Caki2 (cell line): ENCODE measurements around the gene PGBD2. TPM values are rescaled to one million over a fixed set of nuclear protein-coding genes. Genes with fewer than 3 reads are reported as not detected.
"Not testable (repeated sequence)": the region's sequence is repeated elsewhere in the genome, so short reads cannot be mapped to it uniquely, and the experiment has no call there.

Experiments used
- DNase-seq: peaks from one replicate; pipeline ENCODE4 v3.0.0-alpha.2; 2015; ENCODE audit warnings: low read depth
- in situ Hi-C: cut with HindIII; loops from 2 replicates; pipeline ENCODE4 v1.10.0; 2016; ENCODE audit warnings: low sequenced_read_pairs, low pct_unique_long_range_greater_than_20kb, mixed read lengths
- total RNA-seq: library from RNA; depleted of rRNA; stranded (reverse); fragments of >200 nt; shearing (Covaris generic); gene quantifications from 2 replicates; pipeline ENCODE4 v1.2.3, GENCODE V29; 2014; ENCODE audit warnings: low replicate concordance

The PGBD2 gene
- total RNA-seq, 1 experiment from 2014 or later = 5.8 TPM

DNA sequence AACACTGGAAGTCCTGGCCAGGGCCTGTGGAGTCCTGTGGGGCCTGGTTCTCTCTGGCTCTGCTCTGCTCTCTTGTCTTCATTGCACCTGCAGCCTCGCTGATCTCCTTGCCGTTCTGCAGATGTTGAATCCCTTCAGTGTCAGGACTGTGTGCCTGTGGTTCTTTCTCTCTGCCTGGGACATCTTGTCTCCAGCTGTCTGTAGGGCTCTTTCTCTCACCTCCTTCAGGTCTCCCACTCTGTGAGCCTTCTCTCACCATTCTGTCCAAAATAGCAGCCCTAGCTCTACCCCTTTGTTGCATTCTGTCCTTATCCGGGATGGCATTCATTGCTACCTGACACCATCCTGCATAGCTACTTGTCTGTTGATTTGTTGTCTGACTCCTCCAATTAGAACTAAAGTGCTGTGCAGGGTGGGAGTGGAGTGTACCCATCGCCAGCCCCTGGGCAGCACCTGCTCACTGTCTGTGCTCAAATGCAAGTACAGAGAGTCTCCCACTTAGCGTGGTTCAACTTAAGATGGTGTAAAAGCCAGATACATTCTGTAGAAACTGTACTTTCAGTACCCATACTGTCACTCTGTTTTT is 8.9 kb downstream of the PGBD2 start:
- no peak for DNase-seq
- in situ Hi-C loops = no loop called here

DNA sequence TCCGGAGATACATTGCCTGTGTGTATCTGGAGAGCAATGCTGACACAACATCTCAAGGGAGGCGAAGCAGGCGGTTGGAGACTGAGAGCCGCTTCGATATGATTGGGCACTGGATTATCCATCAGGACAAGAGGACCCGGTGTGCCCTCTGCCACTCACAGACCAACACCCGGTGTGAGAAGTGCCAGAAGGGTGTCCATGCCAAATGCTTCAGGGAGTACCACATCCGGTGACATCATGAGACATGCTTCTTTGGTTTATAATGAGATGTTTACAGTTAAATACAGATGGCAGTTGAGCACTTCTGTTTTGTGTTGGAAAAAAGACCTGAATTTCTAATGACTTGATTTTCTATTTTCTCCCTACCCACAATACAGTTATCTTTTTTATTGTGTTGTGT is 12.1 kb downstream of the PGBD2 start:
- no peak for DNase-seq
- in situ Hi-C loops = no loop called here

DNA sequence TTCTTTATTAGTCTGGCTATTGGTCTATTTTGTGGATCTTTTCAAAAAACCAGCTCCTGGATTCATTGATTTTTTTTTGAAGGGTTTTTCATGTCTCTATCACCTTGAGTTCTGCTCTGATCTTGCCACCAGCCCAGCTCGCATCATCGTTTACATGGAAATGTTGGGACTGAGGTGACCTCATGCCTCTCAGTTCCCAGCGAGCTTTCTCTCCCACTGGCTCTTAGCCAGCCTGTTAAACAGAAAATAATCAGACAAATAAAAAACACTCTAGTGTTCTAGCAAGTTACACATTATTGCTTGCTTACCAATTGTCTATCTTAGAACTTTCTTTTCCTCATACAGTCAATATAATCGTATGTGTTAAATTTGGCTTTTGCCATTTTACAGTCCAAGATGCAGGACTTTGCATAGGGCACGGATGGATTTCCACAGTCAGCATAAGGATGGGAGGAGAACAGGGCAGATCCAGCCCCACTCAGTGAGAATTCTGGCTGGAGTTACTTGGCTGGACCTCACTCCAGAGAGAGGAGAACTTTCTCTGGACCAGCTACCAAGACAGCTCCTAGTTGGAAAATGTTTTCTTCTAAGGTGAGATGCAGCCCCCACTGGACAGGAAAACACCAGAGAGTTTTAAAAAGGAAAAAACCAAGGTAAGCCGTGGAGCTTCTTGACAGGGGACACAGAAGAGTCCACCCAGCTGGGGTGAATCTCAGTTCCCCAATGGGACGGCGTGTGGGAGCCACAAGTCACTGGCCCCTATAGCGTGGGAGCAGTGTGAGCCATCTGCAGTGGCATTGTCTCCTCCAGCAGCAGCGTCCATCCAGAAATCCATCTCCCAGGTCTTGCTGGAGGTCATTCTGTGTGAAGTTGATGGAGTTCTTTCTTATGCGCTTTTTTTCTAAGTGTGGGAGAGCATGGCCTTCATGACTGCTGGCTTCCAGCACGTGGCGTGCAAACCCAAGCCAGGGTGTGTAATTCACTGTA is 17.6 kb downstream of the PGBD2 start:
- no peak for DNase-seq

DNA sequence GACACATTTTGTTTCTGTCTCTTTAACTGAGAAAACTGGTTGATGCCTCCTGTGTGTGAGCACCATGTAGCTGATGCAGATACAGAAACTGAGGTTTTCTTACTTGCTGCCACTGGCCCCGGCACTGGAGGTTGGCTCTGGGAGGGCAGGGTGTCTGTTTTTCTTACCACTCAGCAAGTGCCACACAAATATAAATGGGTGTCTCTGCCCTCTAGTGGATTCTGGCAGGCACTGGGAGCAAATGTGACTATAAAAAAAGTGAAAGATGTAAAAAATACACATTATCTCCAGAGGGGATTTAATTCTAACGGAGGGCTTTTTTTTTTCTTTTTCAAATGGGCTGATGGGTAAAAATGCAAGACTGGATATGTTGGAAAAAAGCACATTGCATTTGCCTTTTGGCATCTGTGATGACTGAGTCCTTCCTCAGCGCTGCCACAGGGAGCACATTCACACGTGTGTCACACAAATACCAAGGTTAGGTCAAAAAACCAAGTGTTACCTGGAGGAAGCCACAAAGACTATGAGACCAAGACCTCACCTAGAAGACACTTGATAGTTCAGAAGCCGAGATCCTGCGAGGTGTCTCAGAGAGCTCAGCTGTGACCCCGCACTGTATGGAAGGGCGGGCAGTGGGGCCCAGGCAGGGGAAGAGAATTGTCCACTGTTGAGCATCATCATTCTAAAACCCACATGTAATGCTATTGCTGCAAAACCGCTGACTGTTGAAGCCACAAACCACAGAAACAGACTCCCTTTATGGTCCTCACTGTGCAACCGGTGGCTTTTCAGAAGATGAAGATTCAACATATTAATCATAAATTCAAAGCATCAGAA is 18.9 kb downstream of the PGBD2 start:
- in situ Hi-C loops = no loop called here
- peak; percentile 49 for DNase-seq

More for the DNA sequence above, 17.6 kb downstream of the PGBD2 start:
- in situ Hi-C loops = no loop called here

GRCh38 chr1:248925859-248926258 is 19.8 kb downstream of the PGBD2 start:
- in situ Hi-C loops, DNase-seq: not testable (repeated sequence)

DNA sequence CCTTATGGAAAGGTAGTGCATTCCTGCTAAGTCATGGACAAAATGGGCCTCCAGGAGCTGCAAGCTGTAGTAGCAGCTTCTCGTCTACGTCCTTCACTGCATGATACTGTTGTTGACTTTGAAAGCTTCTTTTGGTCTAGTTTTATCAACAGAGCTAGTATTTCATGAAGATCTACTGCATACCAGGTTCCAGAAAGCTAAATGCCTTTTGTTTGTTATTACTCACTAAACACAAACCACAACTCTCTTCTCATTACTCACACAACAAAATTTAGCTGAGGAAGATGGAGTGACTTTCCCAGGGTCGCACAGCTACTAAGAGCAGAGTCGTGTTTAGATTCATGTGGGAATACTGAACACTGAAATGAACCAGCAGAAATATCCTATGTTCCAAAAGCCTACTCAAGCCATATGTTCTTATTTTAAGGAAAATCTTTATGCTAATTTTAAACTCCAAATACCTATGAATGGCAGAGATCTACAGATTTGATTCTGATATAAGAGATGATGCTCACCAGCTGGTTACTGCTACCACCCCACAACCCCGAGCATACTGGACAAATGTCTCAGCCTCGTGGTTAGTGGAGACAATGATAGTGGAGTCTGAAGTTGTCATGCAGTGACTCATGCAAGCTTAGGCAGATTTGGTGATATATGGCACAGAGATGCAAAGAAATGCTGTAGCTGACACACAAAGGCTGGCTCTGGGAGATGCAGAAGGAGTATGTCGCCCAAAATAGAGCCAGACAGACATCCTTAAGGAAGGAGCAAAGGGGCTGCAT is 20.6 kb downstream of the PGBD2 start:
- no peak for DNase-seq
- in situ Hi-C loops = no loop called here

- DNase-seq, in situ Hi-C loops: not testable (repeated sequence)
Measured at GRCh38 chr1:248927283-248927682, 21.2 kb downstream of the PGBD2 start.

DNA sequence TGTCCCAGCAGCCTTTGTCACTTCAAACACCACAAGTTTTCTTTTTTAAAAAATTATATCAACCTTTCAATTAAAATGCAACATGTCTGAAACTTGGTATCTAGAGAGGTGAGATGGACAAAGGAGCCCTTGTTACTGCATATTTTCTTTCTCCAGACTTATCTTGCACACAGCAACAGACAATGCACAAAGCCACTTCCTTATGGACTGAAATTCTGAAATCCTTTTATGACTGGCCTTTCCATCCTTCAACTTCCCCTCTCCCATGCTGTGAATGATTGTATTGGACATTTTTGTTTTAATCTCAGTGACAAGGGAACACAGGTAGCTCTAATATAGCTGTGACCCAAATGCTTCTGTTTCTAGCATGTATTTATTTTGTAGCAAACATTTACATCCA is 22.1 kb downstream of the PGBD2 start:
- in situ Hi-C loops, DNase-seq: not testable (repeated sequence)

GRCh38 chr1:248930037-248930436 is 24.0 kb downstream of the PGBD2 start:
- in situ Hi-C loops, DNase-seq: not testable (repeated sequence)

DNA sequence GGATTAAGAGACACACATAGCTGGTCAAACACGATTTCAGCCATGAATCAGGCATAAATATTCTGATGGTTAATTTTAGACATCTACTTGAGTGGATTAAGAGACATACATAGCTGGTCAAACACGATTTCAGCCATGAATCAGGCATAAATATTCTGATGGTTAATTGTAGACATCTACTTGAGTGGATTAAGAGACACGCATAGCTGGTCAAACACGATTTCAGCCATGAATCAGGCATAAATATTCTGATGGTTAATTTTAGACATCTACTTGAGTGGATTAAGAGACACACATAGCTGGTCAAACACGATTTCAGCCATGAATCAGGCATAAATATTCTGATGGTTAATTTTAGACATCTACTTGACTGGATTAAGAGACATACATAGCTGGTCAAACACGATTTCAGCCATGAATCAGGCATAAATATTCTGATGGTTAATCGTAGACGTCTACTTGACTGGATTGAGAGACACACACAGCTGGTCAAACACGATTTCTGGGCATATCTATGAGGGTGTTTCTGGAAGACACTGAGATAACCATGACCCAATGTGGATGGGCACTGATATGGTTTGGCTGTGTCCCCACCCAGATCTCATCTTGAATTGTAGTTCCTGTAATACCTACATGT is 32.3 kb downstream of the PGBD2 start:
- DNase-seq, in situ Hi-C loops: not testable (repeated sequence)

- in situ Hi-C loops, DNase-seq: not testable (repeated sequence)
Measured at GRCh38 chr1:248944134-248944999, 38.3 kb downstream of the PGBD2 start.

DNA sequence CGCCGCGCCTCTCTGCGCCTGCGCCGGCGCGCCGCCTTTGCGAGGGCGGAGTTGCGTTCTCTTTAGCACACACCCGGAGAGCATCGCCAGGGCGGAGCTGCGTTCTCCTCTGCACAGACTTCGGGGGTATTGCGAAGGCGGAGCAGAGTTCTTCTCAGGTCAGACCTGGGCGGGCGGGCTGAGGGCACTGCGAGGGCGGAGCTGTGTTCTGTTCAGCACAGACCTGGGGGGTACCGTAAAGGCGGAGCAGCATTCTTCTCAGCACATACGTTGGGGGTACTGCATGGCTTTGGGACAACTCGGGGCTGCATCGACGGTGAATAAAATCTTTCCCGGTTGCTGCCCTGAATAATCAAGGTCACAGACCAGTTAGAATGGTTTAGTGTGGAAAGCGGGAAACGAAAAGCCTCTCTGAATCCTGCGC is 39.0 kb downstream of the PGBD2 start:
- in situ Hi-C loops = not testable (repeated sequence)

DNA sequence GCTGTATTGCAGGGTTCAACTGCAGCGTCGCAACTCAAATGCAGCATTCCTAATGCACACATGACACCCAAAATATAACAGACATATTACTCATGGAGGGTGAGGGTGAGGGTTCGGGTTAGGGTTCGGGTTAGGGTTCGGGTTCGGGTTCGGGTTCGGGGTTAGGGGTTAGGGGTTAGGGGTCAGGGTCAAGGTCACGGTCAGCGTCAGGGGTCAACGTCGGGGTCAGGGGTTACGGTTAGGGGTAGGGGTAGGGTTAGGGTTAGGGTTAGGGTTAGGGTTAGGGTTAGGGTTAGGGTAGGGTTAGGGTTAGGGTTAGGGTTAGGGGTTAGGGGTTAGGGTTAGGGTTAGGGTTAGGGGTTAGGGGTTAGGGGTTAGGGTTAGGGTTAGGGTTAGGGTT is 39.4 kb downstream of the PGBD2 start:
- in situ Hi-C loops, DNase-seq: not testable (repeated sequence)

More for the DNA sequence above, 39.0 kb downstream of the PGBD2 start:
- not testable (repeated sequence) for DNase-seq

DNA sequence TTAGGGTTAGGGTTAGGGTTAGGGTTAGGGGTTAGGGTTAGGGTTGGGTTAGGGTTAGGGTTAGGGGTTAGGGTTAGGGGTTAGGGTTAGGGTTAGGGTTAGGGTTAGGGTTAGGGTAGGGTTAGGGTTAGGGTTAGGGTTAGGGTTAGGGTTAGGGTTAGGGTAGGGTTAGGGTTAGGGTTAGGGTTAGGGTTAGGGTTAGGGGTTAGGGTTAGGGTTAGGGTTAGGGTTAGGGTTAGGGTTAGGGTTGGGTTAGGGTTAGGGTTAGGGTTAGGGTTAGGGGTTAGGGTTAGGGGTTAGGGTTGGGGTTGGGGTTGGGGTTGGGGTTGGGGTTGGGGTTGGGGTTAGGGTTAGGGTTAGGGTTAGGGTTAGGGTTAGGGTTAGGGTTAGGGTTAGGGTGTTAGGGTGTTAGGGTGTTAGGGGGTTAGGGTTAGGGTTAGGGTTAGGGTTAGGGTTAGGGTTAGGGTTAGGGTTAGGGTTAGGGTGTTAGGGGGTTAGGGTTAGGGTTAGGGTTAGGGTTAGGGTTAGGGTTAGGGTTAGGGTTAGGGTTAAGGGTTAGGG is 39.9 kb downstream of the PGBD2 start:
- DNase-seq, in situ Hi-C loops: not testable (repeated sequence)
